ENCODE data around the gene CDK16. TPM values are rescaled to one million over a fixed set of nuclear protein-coding genes. Genes with fewer than 3 reads are reported as not detected.

The CDK16 gene
- total and polyA plus RNA-seq, 2 of the 13 experiments (the other 11 are each of a cell fraction or from before 2014, with no cell fraction given), result 64.5 to 225 TPM

GRCh38 chrX:47218280-47218919 lies at the start of gene CDK16 (continued):
- TF ChIP-seq ZNF574 (CRISPR knock-in tag; IDR thresholded peaks at IDR 0.05) (peak; percentile 46; the same call in 1 of the 2 replicates), ZNF275 (CRISPR knock-in tag; IDR thresholded peaks at IDR 0.05; ENCODE audit: borderline replicate concordance) (0 out of 2 replicates have a peak, but pooled peaks have one; percentile 43), GFI1 (CRISPR knock-in tag; IDR thresholded peaks at IDR 0.05; ENCODE audit: borderline replicate concordance) (0 out of 2 replicates have a peak, but pooled peaks have one; percentile 21), GMEB1 (CRISPR knock-in tag; IDR thresholded peaks at IDR 0.05; ENCODE audit: borderline replicate concordance) (0 out of 2 replicates have a peak, but pooled peaks have one; percentile 22), HMGXB4 (CRISPR knock-in tag; IDR thresholded peaks at IDR 0.05; ENCODE audit: borderline replicate concordance in 1 of 2, low read depth in 1 of 2) (0 out of 4 replicates have a peak, but pooled peaks of 1 of the 2 experiments have one; percentile 68)

All from HepG2 (cell line).